Chondrocyte (in vitro differentiated cells): ENCODE data around the gene LRBA. TPM values are rescaled to one million over a fixed set of nuclear protein-coding genes. Genes with fewer than 3 reads are reported as not detected.
A peak's percentile ranks its signal among the peaks of the same experiment; 100 is the strongest.

Source experiments
- DNase-seq: peaks from one replicate; pipeline ENCODE4 v3.0.0; 2021; ENCODE audit warnings: mixed read lengths, low spot score
- H3K27ac Mint-ChIP-seq: one replicate; pipeline ENCODE4 v1.8.0; 2021; ENCODE audit warnings: mild to moderate bottlenecking, moderate library complexity, mixed read lengths; ENCODE audit not compliant: unreplicated experiment
- H3K27me3 Mint-ChIP-seq: 2 replicates; pipeline ENCODE4 v1.8.0; 2021; ENCODE audit warnings: low read depth, mixed read lengths
- H3K36me3 Mint-ChIP-seq: 2 replicates; pipeline ENCODE4 v1.8.0; 2021; ENCODE audit warnings: low read depth, mixed read lengths
- H3K4me1 Mint-ChIP-seq: 2 replicates; pipeline ENCODE4 v1.8.0; 2021; ENCODE audit warnings: low read depth, mild to moderate bottlenecking, mixed read lengths
- H3K4me3 Mint-ChIP-seq: one replicate; pipeline ENCODE4 v1.8.0; 2021; ENCODE audit warnings: mild to moderate bottlenecking, moderate library complexity, mixed read lengths; ENCODE audit not compliant: unreplicated experiment
- H3K9me3 Mint-ChIP-seq: 2 replicates; pipeline ENCODE4 v1.8.0; 2021; ENCODE audit warnings: low read depth, mixed read lengths
- CTCF ChIP-seq: fragments of 200-600 bp; sonication (generic); IDR thresholded peaks from 2 replicates; pipeline ENCODE4 v1.5.0; 2021; ENCODE audit warnings: antibody characterized with exemption, mild to moderate bottlenecking, moderate library complexity
- total RNA-seq: library from RNA; stranded (reverse); gene quantifications from 3 replicates; pipeline ENCODE4 v1.2.1, GENCODE V29; 2021

The LRBA gene
- total RNA-seq, 1 donor from 2014 or later, result 19.7 TPM

GRCh38 chr4:150229520-150229919 is 785.6 kb downstream of the LRBA start:
- DNase-seq, result no peak
- TF ChIP-seq CTCF, result no peak
- H3K4me1 Mint-ChIP-seq, result peaks cover 75% of the 10 kb centered on the region
- H3K4me3 Mint-ChIP-seq, result no peak overlapping the region
- H3K27ac Mint-ChIP-seq, result no peak overlapping the region
- H3K9me3 Mint-ChIP-seq, result no peaks in the 10 kb centered on the region
- peaks cover 23% of the 10 kb centered on the region for H3K36me3 Mint-ChIP-seq
- H3K27me3 Mint-ChIP-seq, result no peaks in the 10 kb centered on the region

GRCh38 chr4:150224896-150225591 is 790.0 kb downstream of the LRBA start:
- H3K4me3 Mint-ChIP-seq, result peak overlapping the region; percentile 45
- H3K9me3 Mint-ChIP-seq, result no peaks in the 10 kb centered on the region
- TF ChIP-seq CTCF, result no peak
- no peak for DNase-seq
- H3K4me1 Mint-ChIP-seq, result peaks cover 57% of the 10 kb centered on the region
- no peaks in the 10 kb centered on the region for H3K27me3 Mint-ChIP-seq
- peak overlapping the region; percentile 87 for H3K27ac Mint-ChIP-seq
- H3K36me3 Mint-ChIP-seq, result peaks cover 9% of the 10 kb centered on the region

- Mint-ChIP-seq H3K4me3 (no peak overlapping the region), H3K27ac (peak overlapping the region; percentile 54), H3K27me3 (no peaks in the 10 kb centered on the region), H3K9me3 (no peaks in the 10 kb centered on the region), H3K4me1 (peaks cover 45% of the 10 kb centered on the region), H3K36me3 (peaks cover 2% of the 10 kb centered on the region)
- DNase-seq, result no peak
- TF ChIP-seq CTCF, result no peak
Measured at GRCh38 chr4:150219841-150220240, 795.2 kb downstream of the LRBA start.

- Mint-ChIP-seq H3K27me3 (no peaks in the 10 kb centered on the region), H3K36me3 (peaks cover 2% of the 10 kb centered on the region), H3K4me1 (peaks cover 39% of the 10 kb centered on the region), H3K27ac (peak overlapping the region; percentile 22), H3K9me3 (no peaks in the 10 kb centered on the region), H3K4me3 (no peak overlapping the region)
- TF ChIP-seq CTCF, result no peak
- DNase-seq, result no peak
Measured at GRCh38 chr4:150218447-150218846, 796.6 kb downstream of the LRBA start.

GRCh38 chr4:150217808-150218207 is 797.3 kb downstream of the LRBA start:
- H3K4me1 Mint-ChIP-seq, result peaks cover 43% of the 10 kb centered on the region
- peak overlapping the region; percentile 74 for H3K27ac Mint-ChIP-seq
- no peak for TF ChIP-seq CTCF
- DNase-seq, result no peak
- no peak overlapping the region for H3K4me3 Mint-ChIP-seq
- H3K9me3 Mint-ChIP-seq, result no peaks in the 10 kb centered on the region
- no peaks in the 10 kb centered on the region for H3K27me3 Mint-ChIP-seq
- H3K36me3 Mint-ChIP-seq, result peaks cover 2% of the 10 kb centered on the region
